Heart right ventricle (tissue), 16 donors: ENCODE results near the gene EFNA5. TPM values are rescaled to one million over a fixed set of nuclear protein-coding genes. Genes with fewer than 3 reads are reported as not detected.
"Not testable (repeated sequence)": the region's sequence is repeated elsewhere in the genome, so short reads cannot be mapped to it uniquely, and the experiment has no call there.

Source experiments
- ATAC-seq, 8 donors: fragments of 200-7000 bp; cut with Tn5 transposase; one replicate each; pipeline ENCODE4 v1.9.1; 2020; ENCODE audit warnings: mild to moderate bottlenecking in 8 of 8, moderate library complexity in 8 of 8, moderate number of reproducible peaks in 1 of 8
- DNase-seq, 2 donors: peaks; one replicate each; pipeline ENCODE4 v3.0.0-alpha.2; 2020
- H3K27ac ChIP-seq, 10 donors: fragments of 200-600 bp; sonication (generic) in 2 of 10; one replicate each; pipeline versions ENCODE4 v1.5.0 to v1.8.0; 2020 to 2022; ENCODE audit warnings: mild to moderate bottlenecking in 3 of 10
- H3K27me3 ChIP-seq, 7 donors: fragments of 200-600 bp; one replicate each; pipeline ENCODE4 v1.8.0; 2021 to 2022; ENCODE audit warnings: mild to moderate bottlenecking in 2 of 7
- H3K36me3 ChIP-seq, 9 donors: fragments of 200-600 bp; sonication (generic) in 1 of 9; one replicate each; pipeline versions ENCODE4 v1.5.0 to v1.8.0; 2020 to 2022; ENCODE audit warnings: mild to moderate bottlenecking in 2 of 9
- H3K4me1 ChIP-seq, 9 donors: fragments of 200-600 bp; sonication (generic) in 1 of 9; one replicate each; pipeline versions ENCODE4 v1.5.0 to v1.8.0; 2020 to 2022; ENCODE audit warnings: mild to moderate bottlenecking in 4 of 9
- H3K4me3 ChIP-seq, 10 donors: fragments of 200-600 bp; sonication (generic) in 2 of 10; one replicate each; pipeline versions ENCODE4 v1.5.0 to v1.8.0; 2020 to 2022; ENCODE audit warnings: mild to moderate bottlenecking in 7 of 10, moderate library complexity in 2 of 10
- H3K9me3 ChIP-seq, 11 donors: fragments of 200-600 bp in 10 of 11; sonication (generic) in 2 of 11; one replicate each; pipeline versions ENCODE4 v1.5.0 to v1.8.0; 2013 to 2022; ENCODE audit warnings: mild to moderate bottlenecking in 2 of 11, control low read depth in 1 of 11, moderate library complexity in 1 of 11
- CTCF ChIP-seq, 9 donors: fragments of 200-600 bp; sonication (generic) in 2 of 9; IDR thresholded peaks; one replicate each; pipeline versions ENCODE4 v1.5.0 to v1.8.0; 2021 to 2022; ENCODE audit warnings: antibody characterized with exemption in 9 of 9, mild to moderate bottlenecking in 5 of 9, moderate library complexity in 1 of 9
- WGBS, 2 donors: extraction: QIAGEN DNeasy Blood & Tissue Kit; methylation state at CpG; one replicate each; pipeline ENCODE4 v1.1.7; 2013; ENCODE audit warnings: inconsistent platforms in 1 of 2; 5-methylcytosine and 5-hydroxymethylcytosine counted together
- intact Hi-C, 10 donors: fragments of 100-400 bp; cut with DNase I; formaldehyde crosslinking; loops; one replicate each; pipeline versions ENCODE4 v1.11.1 to v1.14.2; 2022
- polyA plus RNA-seq, 2 donors: library from polyadenylated mRNA; stranded (reverse); fragments of 200-250 nt; gene quantifications; one replicate each; pipeline ENCODE4 v1.2.3, GENCODE V29; 2013
- total RNA-seq, 10 donors: library from RNA; stranded (reverse); fragmentation: NEBNext Ultra II Directional in 3 of 10; extraction: Animal tissue kit (Norgen Biotek cat#: 25700) in 3 of 10; gene quantifications; one replicate each; pipeline versions ENCODE4 v1.2.1 to v1.2.4, GENCODE V29; 2021 to 2023
- donor health status: Arrhythmogenic right ventricular cardiomyopathy.
- donor health status: ischemic (EF 13 %, LVEDD 7.1; RV severe dilation, severe dysfunction).
- donor health status: healthy with polysubstance abuse.
- donor health status: DM: no; HTN: yes; CAD: no.
- donor health status: DM: no; HTN: no; CAD: no.
- donor health status: ischemic (EF 25% LVEDD 6.9; RV normal size, moderate dysfunction).
- donor health status: ischemic (EF 25% LVEDD 5.7; RV mildly dilated, moderate dysfunction).
- donor health status: healthy.
- donor health status: DM: yes; HTN: yes; CAD: no.
- donor health status: Ischemic cardiomyopathy.
- donor health status: ischemic (EF 35%, LVEDD 5.7; RV mildly dilated, moderate dysfunction).
- donor health status: nonischemic (EF 11% LVEDD 7.7; RV severe dilation, severe dysfunction).
- donor health status: DM: yes; HTN: yes; CAD: no.
- donor health status: PGD.
- donor health status: ischemic (EF 29% LVEDD 5.4; RV normal size, mild dysfunction).
- donor health status: nonischemic (EF 23%, LVEDD 6.1; RV moderate dilation, normal function).

The EFNA5 gene
- total and polyA plus RNA-seq, 12 donors: 6.9 to 49.4 (median 33.9) TPM

GRCh38 chr5:107499237-107499636, 171.5 kb downstream of the EFNA5 start:
- H3K27me3 ChIP-seq: no peaks in the 10 kb centered on the region
- WGBS, 2 donors: 71 to 75% methylated on average over 1 of the region's 1 CpG

DNA sequence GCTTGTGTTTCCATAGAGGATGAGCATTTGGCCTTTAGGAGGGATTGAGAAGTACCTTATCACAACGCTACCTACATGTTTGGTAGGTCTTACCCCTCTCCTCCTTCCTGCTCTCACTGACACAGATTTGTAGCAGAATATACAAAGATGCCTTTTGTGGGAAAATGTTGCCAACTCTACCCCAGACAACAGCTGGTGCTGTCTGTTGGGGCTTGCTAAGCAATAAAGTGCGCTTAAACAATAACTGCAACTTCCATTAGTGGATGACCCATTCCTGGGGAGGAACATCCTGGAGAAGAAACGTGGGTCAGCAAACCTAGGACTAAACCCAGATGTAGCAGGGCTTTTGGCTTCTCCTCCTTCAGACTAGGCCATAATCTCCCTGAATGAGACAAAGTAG, 174.3 kb downstream of the EFNA5 start:
- no peaks in the 10 kb centered on the region for H3K9me3 ChIP-seq
- no peaks in the 10 kb centered on the region for H3K27me3 ChIP-seq
- no peak for DNase-seq
- 84 to 88% methylated on average over 3 of the region's 3 CpGs for WGBS, 2 donors
- no peak overlapping the region for H3K27ac ChIP-seq
- H3K36me3 ChIP-seq: no peaks in the 10 kb centered on the region
- intact Hi-C loops: no loop called here
- H3K4me1 ChIP-seq: peaks cover 0 to 16% (median 0%) of the 10 kb centered on the region in 9 donors
- no peak for TF ChIP-seq CTCF (IDR thresholded peaks at IDR 0.05)
- H3K4me3 ChIP-seq: no peak overlapping the region
- no peak for ATAC-seq

More at GRCh38 chr5:107499237-107499636, 171.5 kb downstream of the EFNA5 start:
- intact Hi-C loops: no loop called here
- ATAC-seq (no peak), DNase-seq (no peak)
- Histone ChIP-seq H3K27ac (no peak overlapping the region), H3K36me3 (no peaks in the 10 kb centered on the region), H3K4me1 (peaks cover 0 to 16% (median 0%) of the 10 kb centered on the region in 9 donors), H3K4me3 (no peak overlapping the region), H3K9me3 (no peaks in the 10 kb centered on the region)
- TF ChIP-seq CTCF (IDR thresholded peaks at IDR 0.05): no peak

DNA sequence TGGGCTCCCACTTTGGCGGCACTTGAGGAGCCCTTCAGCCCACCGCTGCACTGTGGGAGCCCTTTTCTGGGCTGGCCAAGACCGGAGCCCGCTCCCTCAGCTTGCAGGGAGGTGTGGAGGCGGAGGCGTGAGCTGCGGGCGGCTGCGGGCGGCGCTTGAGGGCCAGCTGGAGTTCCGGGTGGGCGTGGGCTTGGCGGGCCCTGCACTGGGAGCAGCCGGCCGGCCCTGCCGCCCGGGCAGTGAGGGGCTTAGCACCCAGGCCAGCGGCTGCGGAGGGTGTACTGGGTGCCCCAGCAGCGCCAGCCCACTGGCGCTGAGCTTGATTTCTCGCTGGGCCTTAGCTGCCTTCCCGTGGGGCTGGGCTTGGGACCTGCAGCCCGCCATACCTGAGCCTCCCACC, 176.6 kb downstream of the EFNA5 start:
- H3K36me3 ChIP-seq, intact Hi-C loops, H3K9me3 ChIP-seq, DNase-seq, H3K4me3 ChIP-seq, H3K27ac ChIP-seq, ATAC-seq, H3K27me3 ChIP-seq: not testable (repeated sequence)
- H3K4me1 ChIP-seq: peaks cover 0 to 19% (median 0%) of the 10 kb centered on the region in 9 donors
- WGBS, 2 donors: 89 to 94% methylated on average over 25 of the region's 25 CpGs

DNA sequence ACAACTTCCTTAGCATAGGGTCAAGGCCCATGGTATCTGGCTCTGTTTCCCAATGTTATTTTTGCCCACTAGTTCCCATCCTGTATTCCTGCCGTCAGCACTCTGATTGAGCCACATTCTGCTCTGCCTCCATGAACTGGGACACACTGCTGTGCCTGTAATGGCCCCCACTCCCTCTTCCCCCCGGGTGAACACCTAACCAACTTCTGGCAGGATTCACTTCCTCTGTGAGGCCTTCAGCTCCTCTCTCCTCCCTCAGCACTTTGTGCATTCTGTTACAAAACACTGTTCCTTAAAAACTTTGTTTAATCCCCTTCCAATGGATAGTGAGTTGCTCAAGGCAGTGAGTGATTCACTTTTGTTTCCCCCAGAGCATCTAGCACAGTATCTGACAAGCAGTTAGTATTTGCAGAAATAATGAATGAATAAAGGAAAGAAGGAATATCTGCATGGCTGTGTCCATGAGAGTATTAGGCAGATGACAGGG, 183.6 kb downstream of the EFNA5 start:
- DNase-seq: no peak
- peak in 6 of 8 donors; percentile 22 to 64 (median 47) for ATAC-seq
- WGBS, 2 donors: 23 to 26% methylated on average over 2 of the region's 2 CpGs
- Histone ChIP-seq H3K27ac (peak overlapping the region in 1 of 10 donors; percentile 54), H3K27me3 (no peaks in the 10 kb centered on the region), H3K4me1 (peaks cover 0 to 42% (median 9%) of the 10 kb centered on the region in 9 donors), H3K9me3 (no peaks in the 10 kb centered on the region), H3K36me3 (no peaks in the 10 kb centered on the region), H3K4me3 (no peak overlapping the region)
- TF ChIP-seq CTCF (IDR thresholded peaks at IDR 0.05): no peak
- intact Hi-C loops: no loop called here

DNA sequence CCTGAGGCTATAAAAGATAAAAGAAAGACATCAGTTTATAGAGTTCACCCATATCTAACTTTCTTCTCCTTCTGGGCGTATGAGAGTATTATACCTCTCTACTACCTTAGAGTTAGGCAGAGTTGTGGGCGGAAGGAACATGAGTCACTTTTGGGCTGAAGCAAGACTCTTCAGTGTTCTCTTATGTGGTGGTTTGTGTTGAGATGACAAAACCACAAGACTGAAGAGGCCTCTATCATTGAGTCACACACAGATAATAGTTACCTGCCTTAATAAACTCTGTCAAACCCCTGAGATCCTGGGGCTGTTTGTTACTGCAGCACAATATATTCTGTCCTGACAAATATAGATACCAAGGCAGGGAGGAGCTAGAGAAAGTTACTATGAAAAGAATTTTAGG, 184.2 kb downstream of the EFNA5 start:
- Histone ChIP-seq H3K27me3 (no peaks in the 10 kb centered on the region), H3K36me3 (no peaks in the 10 kb centered on the region), H3K9me3 (no peaks in the 10 kb centered on the region), H3K4me3 (no peak overlapping the region), H3K27ac (peak overlapping the region in 1 of 10 donors; percentile 64), H3K4me1 (peaks cover 0 to 45% (median 9%) of the 10 kb centered on the region in 9 donors)
- 77 to 92% methylated on average over 2 of the region's 2 CpGs for WGBS, 2 donors
- no peak for TF ChIP-seq CTCF (IDR thresholded peaks at IDR 0.05)
- DNase-seq: no peak
- peak in 2 of 8 donors; percentile 26 to 42 for ATAC-seq
- intact Hi-C loops: no loop called here
